Measurements from ENCODE around the gene BRPF1. TPM values are rescaled to one million over a fixed set of nuclear protein-coding genes. Genes with fewer than 3 reads are reported as not detected.

Gene BRPF1
- total and polyA plus RNA-seq, 2 experiments from 2014 or later: 8.0 to 24.7 TPM

- peaks cover 11% of the 10 kb centered on the region for H3K36me3 ChIP-seq (ENCODE audit: insufficient read depth)
- H3K79me2 ChIP-seq (replicated peaks; ENCODE audit: insufficient read depth): no peaks in the 10 kb centered on the region
- no peaks in the 10 kb centered on the region; the same call in 1 of the 2 replicates for H4K20me1 ChIP-seq (replicated peaks; ENCODE audit: insufficient read depth)
- no peak overlapping the region for H3K27ac ChIP-seq (ENCODE audit: low read depth)
- no peaks in the 10 kb centered on the region for H3K4me1 ChIP-seq (ENCODE audit: insufficient read depth)
- ATAC-seq: no peak
- Mint-ChIP-seq H3K27ac (peak overlapping the region; percentile 22; the same call in 1 of the 2 replicates), H3K4me3 (no peak overlapping the region), H3K27me3 (ENCODE audit: insufficient read depth, low read depth, poor library complexity) (peaks cover 1% of the 10 kb centered on the region), H3K36me3 (ENCODE audit: low read depth) (peaks cover 49% of the 10 kb centered on the region), H3K4me1 (no peaks in the 10 kb centered on the region; the same call in 2 of the 3 replicates), H3K9me3 (no peaks in the 10 kb centered on the region; the same call in 2 of the 3 replicates)
- H3K9me2 ChIP-seq (ENCODE audit: insufficient read depth): no peaks in the 10 kb centered on the region
- no peak overlapping the region for H2AFZ ChIP-seq
- H3K4me2 ChIP-seq: no peak overlapping the region
- no peaks in the 10 kb centered on the region for H3K27me3 ChIP-seq (ENCODE audit: insufficient read depth)
- H3F3A ChIP-seq (replicated peaks; ENCODE audit: low read depth): no peaks in the 10 kb centered on the region
- no peak for DNase-seq (ENCODE audit: low spot score)
- no peak for TF ChIP-seq REST (IDR thresholded peaks at IDR 0.05; ENCODE audit: unreplicated experiment)
- no peak for TF ChIP-seq POLR2AphosphoS5 (IDR thresholded peaks at IDR 0.05; ENCODE audit: low read depth)
- TF ChIP-seq EZH2phosphoT487 (IDR thresholded peaks at IDR 0.05; ENCODE audit: unreplicated experiment): no peak
- TF ChIP-seq STAT1 (IDR thresholded peaks at IDR 0.05; ENCODE audit: unreplicated experiment): no peak
- TF ChIP-seq CTCF (conservative IDR thresholded peaks at IDR 0.05; ENCODE audit: low read depth in 2 of 2): no peak
- no peak for TF ChIP-seq ZNF114 (CRISPR knock-in tag; IDR thresholded peaks at IDR 0.05)
- no peak for TF ChIP-seq EZH2 (IDR thresholded peaks at IDR 0.05; ENCODE audit: low read depth, unreplicated experiment)
- no peak for TF ChIP-seq ZNF462 (CRISPR knock-in tag; IDR thresholded peaks at IDR 0.05)
- TF ChIP-seq ETS1 (IDR thresholded peaks at IDR 0.05): no peak
- no peak for TF ChIP-seq CREB1 (CRISPR knock-in tag; IDR thresholded peaks at IDR 0.05; ENCODE audit: low read depth)
- TF ChIP-seq NANOG (IDR thresholded peaks at IDR 0.05; ENCODE audit: borderline replicate concordance): no peak
- no peak overlapping the region for H3K4me3 ChIP-seq
Measured at GRCh38 chr3:9686050-9686550, 45.4 kb upstream of the BRPF1 start.
